ENCODE results near the gene FLYWCH1. TPM values are rescaled to one million over a fixed set of nuclear protein-coding genes. Genes with fewer than 3 reads are reported as not detected.
A peak's percentile ranks its signal among the peaks of the same experiment; 100 is the strongest.
"Not testable (repeated sequence)": the region's sequence is repeated elsewhere in the genome, so short reads cannot be mapped to it uniquely, and the experiment has no call there.

The FLYWCH1 gene
- total RNA-seq, 1 donor from 2014 or later: 34.7 TPM

- DNase-seq (no peak), ATAC-seq (no peak)
- Histone ChIP-seq H3K4me3 (no peak overlapping the region), H3K9me3 (no peaks in the 10 kb centered on the region), H3K4me1 (peaks cover 10% of the 10 kb centered on the region), H3K27me3 (ENCODE audit: low read depth) (no peaks in the 10 kb centered on the region), H3K36me3 (peaks cover 48% of the 10 kb centered on the region), H3K27ac (no peak overlapping the region)
- intact Hi-C loops (cut with DNase I): no loop called here
- no peak for TF ChIP-seq CTCF (IDR thresholded peaks at IDR 0.05)
Measured at GRCh38 chr16:2930236-2930635, 18.5 kb downstream of the FLYWCH1 start.

- peaks cover 57% of the 10 kb centered on the region for H3K36me3 ChIP-seq
- H3K4me1 ChIP-seq; intact Hi-C loops (cut with DNase I); H3K4me3 ChIP-seq; H3K9me3 ChIP-seq; H3K27ac ChIP-seq; DNase-seq; ATAC-seq; H3K27me3 ChIP-seq (ENCODE audit: low read depth): not testable (repeated sequence)
Measured at GRCh38 chr16:2931231-2931914, 19.6 kb downstream of the FLYWCH1 start.

- no peak for TF ChIP-seq CTCF (IDR thresholded peaks at IDR 0.05)
- intact Hi-C loops (cut with DNase I): no loop called here
- no peak overlapping the region for H3K4me3 ChIP-seq
- DNase-seq (no peak), ATAC-seq (no peak)
- H3K9me3 ChIP-seq: no peaks in the 10 kb centered on the region
- no peaks in the 10 kb centered on the region for H3K27me3 ChIP-seq (ENCODE audit: low read depth)
- H3K27ac ChIP-seq: no peak overlapping the region
- peaks cover 75% of the 10 kb centered on the region for H3K36me3 ChIP-seq
- no peaks in the 10 kb centered on the region for H3K4me1 ChIP-seq
Measured at GRCh38 chr16:2933136-2933535, 21.4 kb downstream of the FLYWCH1 start.

GRCh38 chr16:2933701-2934100 lies 22.0 kb downstream of the FLYWCH1 start:
- no peak for DNase-seq
- Histone ChIP-seq H3K36me3 (peaks cover 81% of the 10 kb centered on the region), H3K27me3 (ENCODE audit: low read depth) (no peaks in the 10 kb centered on the region), H3K4me3 (no peak overlapping the region), H3K9me3 (no peaks in the 10 kb centered on the region), H3K27ac (no peak overlapping the region), H3K4me1 (no peaks in the 10 kb centered on the region)
- TF ChIP-seq CTCF (IDR thresholded peaks at IDR 0.05): no peak
- intact Hi-C loops (cut with DNase I): no loop called here
- ATAC-seq: no peak

GRCh38 chr16:2934450-2934849 lies 22.7 kb downstream of the FLYWCH1 start:
- Histone ChIP-seq H3K9me3 (no peaks in the 10 kb centered on the region), H3K36me3 (peaks cover 88% of the 10 kb centered on the region), H3K27ac (no peak overlapping the region), H3K4me1 (no peaks in the 10 kb centered on the region), H3K27me3 (ENCODE audit: low read depth) (no peaks in the 10 kb centered on the region), H3K4me3 (no peak overlapping the region)
- no peak for DNase-seq
- no peak for ATAC-seq
- intact Hi-C loops (cut with DNase I): no loop called here
- no peak for TF ChIP-seq CTCF (IDR thresholded peaks at IDR 0.05)

- Histone ChIP-seq H3K4me3 (no peak overlapping the region), H3K9me3 (no peaks in the 10 kb centered on the region), H3K36me3 (peaks cover 90% of the 10 kb centered on the region), H3K27ac (no peak overlapping the region), H3K27me3 (ENCODE audit: low read depth) (no peaks in the 10 kb centered on the region), H3K4me1 (no peaks in the 10 kb centered on the region)
- no peak for TF ChIP-seq CTCF (IDR thresholded peaks at IDR 0.05)
- intact Hi-C loops (cut with DNase I): no loop called here
- no peak for DNase-seq
- peak in 1 of 2 donors; percentile 17 for ATAC-seq
Measured at GRCh38 chr16:2936436-2937011, 24.8 kb downstream of the FLYWCH1 start.
